OCI-LY1 (cell line): ENCODE results near the gene RET.

Experiments
- H2AFZ ChIP-seq: fragments of 200-600 bp; sonication (generic), shearing (Covaris generic); 2 replicates; pipeline ENCODE4 v1.6.0; 2014; ENCODE audit warnings: antibody characterized with exemption, mild to moderate bottlenecking, low read length
- H3F3A ChIP-seq: fragments of 200-600 bp; sonication (generic), shearing (Covaris generic); 2 replicates; pipeline ENCODE4 v1.6.0; 2014; ENCODE audit warnings: mild to moderate bottlenecking, antibody characterized with exemption, low read length, moderate library complexity; ENCODE audit not compliant: insufficient read depth
- H3K27ac ChIP-seq: fragments of 200-600 bp; sonication (generic); 2 replicates; pipeline ENCODE4 v1.5.1; 2014; ENCODE audit warnings: low read length, mixed run types, mild to moderate bottlenecking, low read depth; ENCODE audit not compliant: poor library complexity, severe bottlenecking
- H3K27me3 ChIP-seq: fragments of 200-600 bp; sonication (generic); 2 replicates; pipeline ENCODE4 v1.6.0; 2014; ENCODE audit warnings: antibody characterized with exemption, mild to moderate bottlenecking, low read length, moderate library complexity; ENCODE audit not compliant: insufficient read depth
- H3K36me3 ChIP-seq: fragments of 200-600 bp; sonication (generic); 2 replicates; pipeline ENCODE4 v1.6.1; 2014; ENCODE audit warnings: mild to moderate bottlenecking, antibody characterized with exemption, low read length, moderate library complexity, mixed read lengths; ENCODE audit not compliant: insufficient read depth
- H3K4me1 ChIP-seq: fragments of 200-600 bp; sonication (generic); 2 replicates; pipeline ENCODE4 v1.5.1; 2014; ENCODE audit warnings: mild to moderate bottlenecking, low read length, moderate library complexity; ENCODE audit not compliant: insufficient read depth, severe bottlenecking
- H3K4me2 ChIP-seq: fragments of 200-600 bp; sonication (generic), shearing (Covaris generic); 2 replicates; pipeline ENCODE4 v1.6.1; 2014; ENCODE audit warnings: low read length
- H3K4me3 ChIP-seq: fragments of 200-600 bp; sonication (generic); 2 replicates; pipeline ENCODE4 v1.5.1; 2014; ENCODE audit warnings: low read length, low read depth, mild to moderate bottlenecking, mixed read lengths; ENCODE audit not compliant: poor library complexity, severe bottlenecking
- H3K79me2 ChIP-seq: fragments of 200-600 bp; shearing (Covaris generic); 2 replicates; pipeline ENCODE4 v1.6.1; 2016; ENCODE audit warnings: mixed run types, low read length, mixed read lengths; ENCODE audit not compliant: insufficient read depth
- H3K9ac ChIP-seq: fragments of 200-600 bp; sonication (generic), shearing (Covaris generic); 2 replicates; pipeline ENCODE4 v1.6.1; 2014; ENCODE audit warnings: mild to moderate bottlenecking, low read length, mixed read lengths
- H3K9me2 ChIP-seq: fragments of 200-600 bp; sonication (generic), shearing (Covaris generic); 2 replicates; pipeline ENCODE4 v1.6.1; 2014; ENCODE audit warnings: low read depth, mild to moderate bottlenecking, low read length, mixed read lengths
- H3K9me3 ChIP-seq: fragments of 200-600 bp; shearing (Covaris generic); 2 replicates; pipeline ENCODE4 v1.6.1; 2014; ENCODE audit warnings: low read length, mixed read lengths
- H4K20me1 ChIP-seq: fragments of 200-600 bp; sonication (generic), shearing (Covaris generic); 2 replicates; pipeline ENCODE4 v1.6.0; 2016; ENCODE audit warnings: mild to moderate bottlenecking, low read length; ENCODE audit not compliant: insufficient read depth
- CTCF ChIP-seq: fragments of 200-600 bp; sonication (generic), shearing (Covaris generic); IDR thresholded peaks from 2 replicates; pipeline ENCODE4 v1.5.1; 2017; ENCODE audit warnings: mild to moderate bottlenecking, antibody characterized with exemption, low read length, moderate library complexity, mixed read lengths
- EZH2 ChIP-seq: fragments of 200-600 bp; sonication (generic), shearing (Covaris generic); IDR thresholded peaks from 2 replicates; pipeline ENCODE4 v1.8.0; 2017; ENCODE audit warnings: borderline replicate concordance, mixed run types, mild to moderate bottlenecking, antibody characterized with exemption, low read length, moderate library complexity, mixed read lengths

The RET gene

GRCh38 chr10:43166207-43166879 is 89.5 kb downstream of the RET start:
- no peaks in the 10 kb centered on the region for H3K9me3 ChIP-seq
- H4K20me1 ChIP-seq = no peaks in the 10 kb centered on the region

GRCh38 chr10:43166880-43167497 is 90.1 kb downstream of the RET start:
- Histone ChIP-seq H4K20me1 (no peaks in the 10 kb centered on the region), H3K4me1 (no peaks in the 10 kb centered on the region), H3K27me3 (no peaks in the 10 kb centered on the region), H2AFZ (no peak overlapping the region), H3K9me3 (no peaks in the 10 kb centered on the region), H3K4me2 (no peak overlapping the region), H3F3A (no peaks in the 10 kb centered on the region), H3K9ac (no peak overlapping the region), H3K27ac (no peak overlapping the region), H3K9me2 (no peaks in the 10 kb centered on the region), H3K36me3 (no peaks in the 10 kb centered on the region), H3K4me3 (no peak overlapping the region), H3K79me2 (no peaks in the 10 kb centered on the region)
- TF ChIP-seq CTCF (no peak), EZH2 (no peak)

More at GRCh38 chr10:43166207-43166879, 89.5 kb downstream of the RET start:
- Histone ChIP-seq H3K27me3 (no peaks in the 10 kb centered on the region), H3F3A (no peaks in the 10 kb centered on the region), H3K9me2 (no peaks in the 10 kb centered on the region), H3K27ac (no peak overlapping the region), H3K79me2 (no peaks in the 10 kb centered on the region), H2AFZ (no peak overlapping the region), H3K36me3 (no peaks in the 10 kb centered on the region), H3K4me3 (no peak overlapping the region), H3K4me2 (no peak overlapping the region), H3K9ac (no peak overlapping the region), H3K4me1 (no peaks in the 10 kb centered on the region)
- TF ChIP-seq CTCF = no peak
- no peak for TF ChIP-seq EZH2

GRCh38 chr10:43167498-43167889 is 90.6 kb downstream of the RET start:
- Histone ChIP-seq H3K9me2 (no peaks in the 10 kb centered on the region), H3K27ac (no peak overlapping the region), H3F3A (no peaks in the 10 kb centered on the region), H3K36me3 (no peaks in the 10 kb centered on the region), H3K79me2 (no peaks in the 10 kb centered on the region), H3K4me1 (no peaks in the 10 kb centered on the region), H3K27me3 (no peaks in the 10 kb centered on the region), H2AFZ (no peak overlapping the region), H3K9me3 (no peaks in the 10 kb centered on the region), H3K9ac (no peak overlapping the region), H3K4me2 (no peak overlapping the region), H4K20me1 (no peaks in the 10 kb centered on the region), H3K4me3 (no peak overlapping the region)
- no peak for TF ChIP-seq EZH2
- no peak for TF ChIP-seq CTCF
